ENCODE measurements around the gene S100A10. TPM values are rescaled to one million over a fixed set of nuclear protein-coding genes. Genes with fewer than 3 reads are reported as not detected.

The S100A10 gene
- total RNA-seq, 1 experiment from 2014 or later, result 161 TPM

- peak; percentile 29 for DNase-seq (ENCODE audit: low spot score)
- ChIA-PET POLR2A (no interaction called here), CTCF (interaction anchor here (0.6 to 7.7 kb wide), 23 partner anchors 13 to 114 kb away, joined by 3 to 149 read pairs (median 4); partner anchors contain the start of genes S100A10 and THEM4)
- peaks cover 17% of the 10 kb centered on the region for H3K4me1 Mint-ChIP-seq
- peaks cover 7% of the 10 kb centered on the region for H3K36me3 Mint-ChIP-seq
- H3K27ac Mint-ChIP-seq, result no peak overlapping the region; the same call in 1 of the 2 replicates
- TF ChIP-seq ZBTB43 (CRISPR knock-in tag; IDR thresholded peaks at IDR 0.05), result no peak
- TF ChIP-seq CTCF (IDR thresholded peaks at IDR 0.05), result peak; percentile 67
- ATAC-seq, result peak; percentile 90
- H3K27me3 Mint-ChIP-seq (ENCODE audit: low read depth), result peaks cover 2% of the 10 kb centered on the region; the same call in 1 of the 2 replicates
- H3K4me3 Mint-ChIP-seq, result no peak overlapping the region
- peaks cover 13% of the 10 kb centered on the region for H3K9me3 Mint-ChIP-seq
Measured at GRCh38 chr1:151934048-151934493, 59.6 kb downstream of the S100A10 start.

Other genes starting within 250 kb of the S100A10 start
- 88.8 to 99.3 TPM (median 95.5 TPM) in 3 replicates for gene MRPL9, start 230.4 kb downstream of the S100A10 start, total RNA-seq (2021)
- gene TDRKH, start 203.4 kb downstream of the S100A10 start, total RNA-seq (2021), result 21.8 to 25.3 TPM (median 24.0 TPM) in 3 replicates
- not detected in 3 replicates for gene LINGO4, start 188.4 kb downstream of the S100A10 start, total RNA-seq (2021)
- 0.30 to 0.53 TPM (median 0.44 TPM) in 3 replicates for gene RORC, start 162.1 kb downstream of the S100A10 start, total RNA-seq (2021)
- 0.85 to 2.0 TPM (median 0.94 TPM) in 3 replicates for gene C2CD4D, start 154.0 kb downstream of the S100A10 start, total RNA-seq (2021)
- gene THEM5, start 140.1 kb downstream of the S100A10 start, total RNA-seq (2021), result not detected in 3 replicates
- 8.0 to 10.9 TPM (median 8.8 TPM) in 3 replicates for gene THEM4, start 84.3 kb downstream of the S100A10 start, total RNA-seq (2021)
- gene S100A11, start 43.1 kb upstream of the S100A10 start, total RNA-seq (2021), result 126 to 181 TPM (median 163 TPM) in 3 replicates
- not detected in 3 replicates for gene TCHHL1, start 95.2 kb upstream of the S100A10 start, total RNA-seq (2021)
- 0.02 to 0.05 TPM (median 0.04 TPM) in 3 replicates for gene TCHH, start 121.6 kb upstream of the S100A10 start, total RNA-seq (2021)
- gene RPTN, start 165.4 kb upstream of the S100A10 start, total RNA-seq (2021), result not detected in 3 replicates
- gene HRNR, start 230.3 kb upstream of the S100A10 start, total RNA-seq (2021), result not detected in 3 replicates

All from WTC11 (cell line).